Measurements from ENCODE around the gene GLP1R.

Gene GLP1R

DNA sequence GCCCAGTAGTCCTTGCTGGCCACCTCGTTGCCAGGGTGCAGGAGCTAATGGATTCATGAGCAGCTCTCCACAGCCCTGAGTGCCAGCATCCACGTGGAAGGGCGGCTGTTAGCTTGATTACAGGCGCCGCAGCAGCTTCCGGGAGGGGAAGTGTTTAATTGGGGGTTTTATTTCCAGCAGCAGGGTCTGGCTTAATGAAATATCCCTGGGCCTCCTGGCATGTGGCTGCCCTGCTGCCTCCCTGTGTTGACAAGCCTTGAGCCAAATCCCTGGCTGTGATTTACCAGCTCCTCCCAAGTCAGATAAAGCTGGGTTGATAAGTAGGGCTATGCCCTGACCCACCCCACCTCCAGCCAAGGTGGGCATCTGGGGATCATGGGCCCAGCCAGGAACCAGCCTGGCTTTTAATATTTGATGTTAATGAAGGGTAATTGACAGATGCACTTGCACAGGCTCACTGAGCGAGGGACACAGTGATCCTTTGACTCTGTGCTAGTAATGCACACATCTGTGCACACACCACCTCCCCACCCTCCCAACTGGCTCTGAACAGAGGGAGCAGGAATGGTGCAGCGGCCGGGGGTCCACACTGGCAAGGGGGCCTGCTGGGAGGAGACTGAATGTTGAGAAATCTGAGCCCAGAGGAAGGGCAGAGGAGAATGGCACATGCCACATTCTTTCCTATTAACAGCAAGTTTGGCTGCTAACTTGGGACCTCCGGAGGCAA lies 13.6 kb downstream of the GLP1R start:
- DNase-seq (ENCODE audit: low read depth, low spot score): no peak
- CTCF ChIA-PET: interaction anchor here (1.0 kb wide), 1 partner anchor 32 kb away, joined by 3 read pairs; no protein-coding TSS in a partner anchor
- no peak overlapping the region for H3K4me3 ChIP-seq (ENCODE audit: low read depth, low read length)
- TF ChIP-seq, protein P1, sequence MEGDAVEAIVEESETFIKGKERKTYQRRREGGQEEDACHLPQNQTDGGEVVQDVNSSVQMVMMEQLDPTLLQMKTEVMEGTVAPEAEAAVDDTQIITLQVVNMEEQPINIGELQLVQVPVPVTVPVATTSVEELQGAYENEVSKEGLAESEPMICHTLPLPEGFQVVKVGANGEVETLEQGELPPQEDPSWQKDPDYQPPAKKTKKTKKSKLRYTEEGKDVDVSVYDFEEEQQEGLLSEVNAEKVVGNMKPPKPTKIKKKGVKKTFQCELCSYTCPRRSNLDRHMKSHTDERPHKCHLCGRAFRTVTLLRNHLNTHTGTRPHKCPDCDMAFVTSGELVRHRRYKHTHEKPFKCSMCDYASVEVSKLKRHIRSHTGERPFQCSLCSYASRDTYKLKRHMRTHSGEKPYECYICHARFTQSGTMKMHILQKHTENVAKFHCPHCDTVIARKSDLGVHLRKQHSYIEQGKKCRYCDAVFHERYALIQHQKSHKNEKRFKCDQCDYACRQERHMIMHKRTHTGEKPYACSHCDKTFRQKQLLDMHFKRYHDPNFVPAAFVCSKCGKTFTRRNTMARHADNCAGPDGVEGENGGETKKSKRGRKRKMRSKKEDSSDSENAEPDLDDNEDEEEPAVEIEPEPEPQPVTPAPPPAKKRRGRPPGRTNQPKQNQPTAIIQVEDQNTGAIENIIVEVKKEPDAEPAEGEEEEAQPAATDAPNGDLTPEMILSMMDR (IDR thresholded peaks at IDR 0.05; ENCODE audit: insufficient read depth, low read length, missing control alignments): no peak
- POLR2A ChIA-PET: no interaction called here

DNA sequence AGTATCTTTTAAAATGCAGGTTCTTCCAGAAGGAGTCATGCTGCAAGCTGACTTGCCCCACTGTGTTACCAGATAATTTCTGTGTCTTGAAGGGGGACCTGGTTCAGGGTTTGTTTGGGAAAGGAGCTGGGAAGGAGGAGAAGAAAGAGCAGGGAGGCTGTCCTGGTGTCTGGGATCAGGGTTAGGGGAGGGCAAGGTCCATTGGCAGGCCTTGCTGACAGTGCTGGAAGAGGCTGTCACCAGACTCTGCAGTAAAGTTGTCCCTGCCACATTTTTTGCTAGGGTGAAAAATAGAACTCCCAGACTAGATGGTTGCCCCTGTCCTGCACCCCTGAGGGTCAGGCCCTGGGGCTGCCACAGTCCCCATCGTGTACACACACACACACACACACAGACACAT lies 14.9 kb downstream of the GLP1R start:
- CTCF ChIA-PET: no interaction called here
- TF ChIP-seq, protein P1 (IDR thresholded peaks at IDR 0.05; ENCODE audit: insufficient read depth, low read length, missing control alignments): no peak
- POLR2A ChIA-PET: no interaction called here
- no peak overlapping the region for H3K4me3 ChIP-seq (ENCODE audit: low read depth, low read length)
- DNase-seq (ENCODE audit: low read depth, low spot score): no peak

DNA sequence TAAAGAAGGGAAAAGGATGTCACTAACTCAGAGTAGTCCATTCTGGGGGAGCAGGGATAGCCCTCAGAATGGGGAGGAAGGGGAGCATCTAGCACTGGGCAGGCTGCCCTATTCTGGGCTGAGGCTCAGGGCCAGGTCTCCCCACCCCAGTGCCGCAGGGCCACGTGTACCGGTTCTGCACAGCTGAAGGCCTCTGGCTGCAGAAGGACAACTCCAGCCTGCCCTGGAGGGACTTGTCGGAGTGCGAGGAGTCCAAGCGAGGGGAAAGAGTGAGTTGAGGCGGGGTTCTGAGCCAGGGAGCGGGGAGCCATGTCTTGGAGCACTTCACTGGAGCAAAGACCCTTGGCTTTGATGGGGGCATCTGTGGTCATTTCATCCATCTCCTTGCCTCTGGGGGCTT lies 17.0 kb downstream of the GLP1R start:
- no peak overlapping the region for H3K4me3 ChIP-seq (ENCODE audit: low read depth, low read length)
- CTCF ChIA-PET: no interaction called here
- TF ChIP-seq, protein P1 (IDR thresholded peaks at IDR 0.05; ENCODE audit: insufficient read depth, low read length, missing control alignments): no peak

DNA sequence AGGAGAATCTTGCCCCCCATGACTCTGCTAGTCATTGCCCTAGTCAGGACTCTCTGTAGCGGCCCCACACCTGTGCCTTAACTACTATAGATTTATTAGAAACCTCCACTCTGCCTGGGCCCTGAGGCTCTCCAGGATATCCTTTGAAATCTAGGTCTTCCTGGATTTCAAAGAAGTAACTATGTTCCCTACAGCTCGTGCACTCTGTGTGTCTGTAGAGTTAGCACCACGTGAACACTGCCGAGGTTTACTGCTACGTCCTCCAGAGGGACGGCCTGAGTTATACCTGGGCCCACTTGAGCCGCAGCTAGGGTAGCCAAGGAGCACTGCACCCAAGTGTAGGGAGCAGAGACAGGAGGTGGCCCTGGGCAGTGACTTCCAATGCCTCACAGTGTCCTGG lies 19.8 kb downstream of the GLP1R start:
- TF ChIP-seq, protein P1 (IDR thresholded peaks at IDR 0.05; ENCODE audit: insufficient read depth, low read length, missing control alignments): no peak
- no peak for DNase-seq (ENCODE audit: low read depth, low spot score)
- POLR2A ChIA-PET: no interaction called here

More for the DNA sequence above, 17.0 kb downstream of the GLP1R start:
- DNase-seq (ENCODE audit: low read depth, low spot score): no peak
- POLR2A ChIA-PET: no interaction called here

DNA sequence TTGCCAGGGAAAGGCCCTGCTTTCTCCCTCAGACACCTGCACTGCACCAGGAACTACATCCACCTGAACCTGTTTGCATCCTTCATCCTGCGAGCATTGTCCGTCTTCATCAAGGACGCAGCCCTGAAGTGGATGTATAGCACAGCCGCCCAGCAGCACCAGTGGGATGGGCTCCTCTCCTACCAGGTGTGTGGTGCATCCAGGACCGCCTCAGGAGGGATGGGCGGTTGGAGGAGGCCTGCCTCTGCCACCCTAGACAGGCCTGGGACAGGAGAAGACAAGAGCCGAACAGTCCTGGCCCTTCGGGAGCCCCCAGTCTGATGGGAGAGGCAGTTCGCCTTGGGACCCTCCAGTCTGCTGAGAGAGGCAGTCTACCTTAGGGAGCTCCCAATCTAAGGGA lies 24.2 kb downstream of the GLP1R start:
- no peak for DNase-seq (ENCODE audit: low read depth, low spot score)
- TF ChIP-seq, protein P1 (IDR thresholded peaks at IDR 0.05; ENCODE audit: insufficient read depth, low read length, missing control alignments): no peak
- ChIA-PET POLR2A (no interaction called here), CTCF (no interaction called here)
- H3K4me3 ChIP-seq (ENCODE audit: low read depth, low read length): no peak overlapping the region

More for the DNA sequence above, 19.8 kb downstream of the GLP1R start:
- CTCF ChIA-PET: interaction anchor here (1.8 kb wide), 1 partner anchor 13 kb away, joined by 3 read pairs; no protein-coding TSS in a partner anchor
- no peak overlapping the region for H3K4me3 ChIP-seq (ENCODE audit: low read depth, low read length)

DNA sequence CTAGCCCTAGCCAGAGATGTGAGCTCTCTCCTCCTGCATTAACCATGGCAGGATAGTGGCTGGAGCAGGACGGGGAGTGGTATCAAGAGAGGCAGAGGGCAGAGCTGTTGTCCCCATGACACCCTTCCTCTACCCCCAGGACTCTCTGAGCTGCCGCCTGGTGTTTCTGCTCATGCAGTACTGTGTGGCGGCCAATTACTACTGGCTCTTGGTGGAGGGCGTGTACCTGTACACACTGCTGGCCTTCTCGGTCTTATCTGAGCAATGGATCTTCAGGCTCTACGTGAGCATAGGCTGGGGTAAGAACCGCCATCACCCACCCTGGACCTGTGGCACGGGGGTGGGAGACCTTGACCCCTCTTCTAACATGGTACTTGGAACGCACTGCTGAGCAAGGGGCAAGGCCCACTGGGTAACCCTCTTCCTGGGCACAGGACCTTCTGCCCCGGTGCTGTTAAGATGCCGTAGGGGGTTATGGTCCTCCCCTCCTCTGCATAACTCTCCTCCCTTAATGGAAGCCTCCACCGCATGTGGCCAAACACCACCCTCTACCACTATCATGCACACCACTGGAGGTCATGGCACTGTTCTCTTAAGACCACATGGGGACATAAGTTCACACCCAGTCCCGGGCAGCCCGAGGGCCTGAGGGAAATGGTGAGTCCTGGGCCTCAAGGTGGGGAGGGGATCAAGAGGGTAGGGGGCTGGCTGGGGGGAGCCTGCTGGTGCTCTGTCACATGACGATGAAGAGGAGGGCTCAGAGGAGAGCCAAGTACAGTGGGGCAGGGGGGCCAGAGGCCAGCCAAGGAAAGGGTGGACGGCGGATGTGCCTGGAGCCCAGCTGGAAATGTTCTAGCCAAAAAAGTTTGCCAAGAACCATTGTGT lies 25.1 kb downstream of the GLP1R start:
- POLR2A ChIA-PET: no interaction called here
- TF ChIP-seq, protein P1 (IDR thresholded peaks at IDR 0.05; ENCODE audit: insufficient read depth, low read length, missing control alignments): no peak
- no peak overlapping the region for H3K4me3 ChIP-seq (ENCODE audit: low read depth, low read length)
- CTCF ChIA-PET: no interaction called here
- no peak for DNase-seq (ENCODE audit: low read depth, low spot score)
